ENCODE data around the gene ICA1.

DNA sequence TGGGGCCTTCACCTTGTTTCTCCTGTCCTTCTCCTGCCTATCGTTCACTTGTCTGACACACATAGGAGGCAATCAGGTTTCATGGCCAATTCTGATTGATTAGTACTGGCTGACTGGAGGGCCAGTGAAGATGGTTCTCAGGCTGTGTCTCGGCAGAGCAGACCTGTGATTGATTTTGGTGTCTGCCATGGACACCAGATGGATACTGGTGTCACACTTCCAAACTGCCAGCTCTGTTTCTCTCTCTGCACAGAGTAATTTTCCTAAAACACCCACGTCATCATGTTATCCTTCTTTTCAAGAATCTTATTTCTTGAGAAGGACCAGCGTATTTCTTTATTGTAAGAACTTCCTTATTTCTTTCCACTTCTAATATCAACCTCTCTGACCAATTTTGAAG lies 117.1 kb downstream of the ICA1 start:
- TF ChIP-seq, protein P1, sequence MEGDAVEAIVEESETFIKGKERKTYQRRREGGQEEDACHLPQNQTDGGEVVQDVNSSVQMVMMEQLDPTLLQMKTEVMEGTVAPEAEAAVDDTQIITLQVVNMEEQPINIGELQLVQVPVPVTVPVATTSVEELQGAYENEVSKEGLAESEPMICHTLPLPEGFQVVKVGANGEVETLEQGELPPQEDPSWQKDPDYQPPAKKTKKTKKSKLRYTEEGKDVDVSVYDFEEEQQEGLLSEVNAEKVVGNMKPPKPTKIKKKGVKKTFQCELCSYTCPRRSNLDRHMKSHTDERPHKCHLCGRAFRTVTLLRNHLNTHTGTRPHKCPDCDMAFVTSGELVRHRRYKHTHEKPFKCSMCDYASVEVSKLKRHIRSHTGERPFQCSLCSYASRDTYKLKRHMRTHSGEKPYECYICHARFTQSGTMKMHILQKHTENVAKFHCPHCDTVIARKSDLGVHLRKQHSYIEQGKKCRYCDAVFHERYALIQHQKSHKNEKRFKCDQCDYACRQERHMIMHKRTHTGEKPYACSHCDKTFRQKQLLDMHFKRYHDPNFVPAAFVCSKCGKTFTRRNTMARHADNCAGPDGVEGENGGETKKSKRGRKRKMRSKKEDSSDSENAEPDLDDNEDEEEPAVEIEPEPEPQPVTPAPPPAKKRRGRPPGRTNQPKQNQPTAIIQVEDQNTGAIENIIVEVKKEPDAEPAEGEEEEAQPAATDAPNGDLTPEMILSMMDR (IDR thresholded peaks at IDR 0.05), result no peak
- no peak for TF ChIP-seq POLR2A (IDR thresholded peaks at IDR 0.05)
